ENCODE data around the gene STXBP6. TPM values are rescaled to one million over a fixed set of nuclear protein-coding genes. Genes with fewer than 3 reads are reported as not detected.

Gene STXBP6
- total RNA-seq, 1 donor from 2014 or later, result 17.7 TPM

DNA sequence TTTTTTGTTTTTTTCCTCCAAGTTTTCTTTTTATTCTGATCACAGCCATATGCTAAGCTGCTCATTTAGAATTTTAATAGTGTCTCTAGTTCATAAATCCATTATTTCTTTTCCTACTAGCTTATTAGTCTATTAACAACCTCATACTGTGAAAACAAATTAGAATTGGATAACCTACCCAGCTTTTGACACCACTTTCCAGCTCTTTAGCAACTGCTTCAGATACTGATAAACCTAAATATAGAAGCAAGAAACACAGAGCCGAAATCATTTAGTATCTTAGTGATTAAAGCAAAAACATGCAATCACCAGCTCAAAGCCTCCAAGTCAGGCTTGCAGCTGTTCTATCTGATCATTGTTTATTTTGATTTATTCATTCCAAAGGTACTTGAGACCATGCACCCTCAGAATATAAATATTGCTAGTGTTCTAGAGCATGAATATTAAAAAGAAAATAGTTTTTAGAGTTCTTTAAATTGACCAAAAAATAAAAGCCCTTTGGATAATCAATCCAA, 121.5 kb downstream of the STXBP6 start:
- Histone ChIP-seq H3K4me3 (ENCODE audit: low read length in 3 of 3) (no peak overlapping the region), H3K27ac (ENCODE audit: low read depth, low read length) (no peak overlapping the region), H3K9ac (ENCODE audit: low read depth in 1 of 3, low read length in 3 of 3) (no peak overlapping the region), H3K9me3 (ENCODE audit: control insufficient read depth in 3 of 3, low read length in 3 of 3) (no peaks in the 10 kb centered on the region), H3K4me1 (ENCODE audit: control insufficient read depth in 3 of 3, insufficient read depth in 3 of 3, low read length in 3 of 3) (no peaks in the 10 kb centered on the region), H3K36me3 (ENCODE audit: control insufficient read depth in 3 of 3, insufficient read depth in 3 of 3, low read length in 3 of 3) (no peaks in the 10 kb centered on the region), H3K27me3 (ENCODE audit: control insufficient read depth in 3 of 3, insufficient read depth in 3 of 3, low read length in 3 of 3) (no peaks in the 10 kb centered on the region)

DNA sequence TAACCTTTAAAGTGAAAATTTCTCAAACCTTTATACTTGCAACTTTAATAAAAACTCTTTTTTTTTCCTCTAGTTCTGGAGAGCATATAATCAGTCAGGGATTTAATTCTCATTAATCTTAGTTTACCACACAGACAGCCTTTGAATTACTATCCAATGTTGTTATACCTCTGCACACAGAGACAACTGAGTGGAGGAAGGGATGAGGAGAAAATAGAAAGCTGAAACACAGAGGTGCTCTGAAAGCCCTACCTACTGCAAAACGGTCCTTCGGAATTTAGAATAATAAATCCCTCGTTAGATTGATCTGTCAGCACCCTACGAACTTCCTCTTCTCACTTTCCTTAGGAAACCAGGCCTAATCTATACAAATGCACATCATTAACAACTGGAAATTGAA, 122.1 kb downstream of the STXBP6 start:
- Histone ChIP-seq H3K27me3 (ENCODE audit: control insufficient read depth in 3 of 3, insufficient read depth in 3 of 3, low read length in 3 of 3) (no peaks in the 10 kb centered on the region), H3K4me3 (ENCODE audit: low read length in 3 of 3) (no peak overlapping the region), H3K4me1 (ENCODE audit: control insufficient read depth in 3 of 3, insufficient read depth in 3 of 3, low read length in 3 of 3) (no peaks in the 10 kb centered on the region), H3K9ac (ENCODE audit: low read depth in 1 of 3, low read length in 3 of 3) (no peak overlapping the region), H3K9me3 (ENCODE audit: control insufficient read depth in 3 of 3, low read length in 3 of 3) (no peaks in the 10 kb centered on the region), H3K27ac (ENCODE audit: low read depth, low read length) (no peak overlapping the region), H3K36me3 (ENCODE audit: control insufficient read depth in 3 of 3, insufficient read depth in 3 of 3, low read length in 3 of 3) (no peaks in the 10 kb centered on the region)

DNA sequence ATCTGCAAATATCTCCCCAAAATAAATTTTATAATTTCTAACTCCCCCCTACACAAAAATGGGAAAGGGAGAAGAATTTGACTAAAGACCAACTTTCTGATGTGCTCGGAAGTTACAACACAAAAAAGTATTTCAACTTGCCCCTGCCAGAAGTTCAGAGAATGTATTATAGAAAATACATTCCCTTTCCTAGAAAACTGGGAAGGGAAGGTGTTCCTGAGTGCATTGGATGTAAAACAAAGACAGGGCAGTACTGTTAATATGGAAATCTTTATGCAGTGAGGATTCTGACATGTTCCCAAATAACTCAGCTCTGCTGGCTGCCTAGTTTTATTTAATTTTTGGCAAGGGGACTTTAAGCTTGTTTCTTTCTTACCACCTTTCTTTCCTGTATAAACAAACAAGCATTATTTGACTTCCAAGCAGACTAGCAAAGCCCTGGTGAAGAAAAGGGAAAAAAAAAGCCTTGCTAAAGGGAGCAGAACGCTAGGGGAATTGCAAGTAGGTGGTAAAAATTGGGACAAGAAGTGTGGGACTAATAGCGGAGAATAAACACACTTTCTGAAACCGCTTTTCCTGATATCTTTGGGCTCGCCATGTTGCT, 124.1 kb downstream of the STXBP6 start:
- no peaks in the 10 kb centered on the region for H3K4me1 ChIP-seq (ENCODE audit: control insufficient read depth in 3 of 3, insufficient read depth in 3 of 3, low read length in 3 of 3)
- no peak overlapping the region for H3K27ac ChIP-seq (ENCODE audit: low read depth, low read length)
- H3K4me3 ChIP-seq (ENCODE audit: low read length in 3 of 3), result no peak overlapping the region
- H3K9me3 ChIP-seq (ENCODE audit: control insufficient read depth in 3 of 3, low read length in 3 of 3), result no peaks in the 10 kb centered on the region
- no peaks in the 10 kb centered on the region for H3K36me3 ChIP-seq (ENCODE audit: control insufficient read depth in 3 of 3, insufficient read depth in 3 of 3, low read length in 3 of 3)
- no peaks in the 10 kb centered on the region for H3K27me3 ChIP-seq (ENCODE audit: control insufficient read depth in 3 of 3, insufficient read depth in 3 of 3, low read length in 3 of 3)
- H3K9ac ChIP-seq (ENCODE audit: low read depth in 1 of 3, low read length in 3 of 3), result no peak overlapping the region

DNA sequence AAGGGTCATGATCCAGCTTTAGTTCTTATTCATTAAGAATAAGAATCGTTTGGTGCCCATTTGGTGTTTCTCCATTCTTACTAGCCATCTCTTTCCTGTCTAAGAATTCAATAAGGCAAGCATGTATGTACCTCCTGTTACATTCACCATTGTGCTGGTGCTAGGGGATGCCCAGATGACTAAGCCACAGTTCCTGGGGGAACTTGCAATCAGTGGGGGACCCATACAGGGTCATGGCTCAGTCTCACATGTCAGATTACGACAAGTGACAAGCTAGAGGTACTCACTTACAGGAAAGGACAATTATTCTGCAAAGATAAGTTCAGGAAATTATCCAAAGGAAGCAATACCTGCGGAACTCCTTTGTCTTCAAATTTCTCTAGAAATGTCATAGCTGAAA, 125.4 kb downstream of the STXBP6 start:
- H3K27ac ChIP-seq (ENCODE audit: low read depth, low read length), result no peak overlapping the region
- H3K4me1 ChIP-seq (ENCODE audit: control insufficient read depth in 3 of 3, insufficient read depth in 3 of 3, low read length in 3 of 3), result no peaks in the 10 kb centered on the region

DNA sequence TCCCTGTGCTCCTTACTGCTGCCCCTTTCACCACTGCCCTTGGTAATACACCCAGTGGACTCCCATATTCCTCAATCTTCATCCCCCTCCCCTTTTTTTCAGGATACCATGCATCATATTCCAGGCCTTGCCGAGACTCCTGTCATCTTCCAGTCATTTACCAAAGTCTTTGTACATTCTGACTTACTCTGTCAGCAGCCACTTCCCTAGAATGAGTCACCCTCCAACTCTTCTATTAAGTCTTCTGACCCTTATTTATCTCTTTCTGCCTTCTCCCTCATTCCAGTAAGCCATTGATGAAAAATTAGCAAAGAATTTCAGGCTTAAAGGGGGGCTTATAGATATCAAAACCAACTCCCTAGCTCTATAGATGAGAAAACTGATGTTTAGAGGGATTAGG, 128.0 kb downstream of the STXBP6 start:
- H3K9me3 ChIP-seq (ENCODE audit: control insufficient read depth in 3 of 3, low read length in 3 of 3), result no peaks in the 10 kb centered on the region
- no peaks in the 10 kb centered on the region for H3K4me1 ChIP-seq (ENCODE audit: control insufficient read depth in 3 of 3, insufficient read depth in 3 of 3, low read length in 3 of 3)
- H3K4me3 ChIP-seq (ENCODE audit: low read length in 3 of 3), result no peak overlapping the region
- H3K27me3 ChIP-seq (ENCODE audit: control insufficient read depth in 3 of 3, insufficient read depth in 3 of 3, low read length in 3 of 3), result no peaks in the 10 kb centered on the region
- no peak overlapping the region for H3K27ac ChIP-seq (ENCODE audit: low read depth, low read length)
- no peaks in the 10 kb centered on the region for H3K36me3 ChIP-seq (ENCODE audit: control insufficient read depth in 3 of 3, insufficient read depth in 3 of 3, low read length in 3 of 3)
- H3K9ac ChIP-seq (ENCODE audit: low read depth in 1 of 3, low read length in 3 of 3), result no peak overlapping the region

More for the DNA sequence above, 125.4 kb downstream of the STXBP6 start:
- no peak overlapping the region for H3K4me3 ChIP-seq (ENCODE audit: low read length in 3 of 3)
- no peaks in the 10 kb centered on the region for H3K9me3 ChIP-seq (ENCODE audit: control insufficient read depth in 3 of 3, low read length in 3 of 3)
- H3K9ac ChIP-seq (ENCODE audit: low read depth in 1 of 3, low read length in 3 of 3), result no peak overlapping the region
- H3K27me3 ChIP-seq (ENCODE audit: control insufficient read depth in 3 of 3, insufficient read depth in 3 of 3, low read length in 3 of 3), result no peaks in the 10 kb centered on the region
- no peaks in the 10 kb centered on the region for H3K36me3 ChIP-seq (ENCODE audit: control insufficient read depth in 3 of 3, insufficient read depth in 3 of 3, low read length in 3 of 3)

DNA sequence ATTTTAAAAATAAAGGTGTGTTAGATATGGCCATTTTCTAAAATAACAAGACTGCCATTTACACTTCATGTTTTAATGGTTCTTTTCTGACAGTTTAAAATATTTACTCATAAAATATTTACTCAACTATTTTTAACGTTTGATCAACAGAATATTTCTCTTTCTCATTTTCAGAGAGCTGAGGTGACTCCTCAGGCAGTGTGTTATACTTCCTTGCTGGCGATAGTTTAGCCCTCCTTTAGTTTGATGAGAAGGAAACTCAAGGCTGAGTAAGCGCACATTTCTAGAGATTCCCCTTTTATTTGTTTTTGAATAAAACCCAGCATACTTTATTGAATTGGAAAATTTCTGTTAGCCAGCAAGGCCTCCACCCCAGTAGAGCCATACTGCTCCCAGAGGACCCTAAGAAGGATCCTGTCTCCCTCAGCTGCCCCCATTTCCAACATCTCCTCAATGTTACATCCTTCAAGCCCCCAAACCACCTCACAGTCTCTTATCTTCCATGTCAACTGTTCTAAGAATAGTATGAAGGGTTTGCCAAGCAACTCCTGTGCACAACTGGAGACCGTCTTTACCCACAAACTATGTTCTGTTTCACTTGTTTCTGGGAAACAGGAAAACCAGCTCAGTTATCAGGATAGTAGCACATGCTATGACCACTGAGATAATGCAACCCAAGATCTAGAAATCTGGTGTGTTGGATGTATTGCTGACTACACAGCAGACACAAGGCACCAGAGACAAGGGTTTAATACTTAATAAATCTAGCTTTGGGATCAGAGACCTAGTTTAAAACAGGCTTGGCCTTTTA, 129.5 kb downstream of the STXBP6 start:
- Histone ChIP-seq H3K36me3 (ENCODE audit: control insufficient read depth in 3 of 3, insufficient read depth in 3 of 3, low read length in 3 of 3) (no peaks in the 10 kb centered on the region), H3K9me3 (ENCODE audit: control insufficient read depth in 3 of 3, low read length in 3 of 3) (no peaks in the 10 kb centered on the region), H3K4me1 (ENCODE audit: control insufficient read depth in 3 of 3, insufficient read depth in 3 of 3, low read length in 3 of 3) (no peaks in the 10 kb centered on the region), H3K4me3 (ENCODE audit: low read length in 3 of 3) (no peak overlapping the region), H3K27me3 (ENCODE audit: control insufficient read depth in 3 of 3, insufficient read depth in 3 of 3, low read length in 3 of 3) (no peaks in the 10 kb centered on the region), H3K9ac (ENCODE audit: low read depth in 1 of 3, low read length in 3 of 3) (no peak overlapping the region), H3K27ac (ENCODE audit: low read depth, low read length) (no peak overlapping the region)

DNA sequence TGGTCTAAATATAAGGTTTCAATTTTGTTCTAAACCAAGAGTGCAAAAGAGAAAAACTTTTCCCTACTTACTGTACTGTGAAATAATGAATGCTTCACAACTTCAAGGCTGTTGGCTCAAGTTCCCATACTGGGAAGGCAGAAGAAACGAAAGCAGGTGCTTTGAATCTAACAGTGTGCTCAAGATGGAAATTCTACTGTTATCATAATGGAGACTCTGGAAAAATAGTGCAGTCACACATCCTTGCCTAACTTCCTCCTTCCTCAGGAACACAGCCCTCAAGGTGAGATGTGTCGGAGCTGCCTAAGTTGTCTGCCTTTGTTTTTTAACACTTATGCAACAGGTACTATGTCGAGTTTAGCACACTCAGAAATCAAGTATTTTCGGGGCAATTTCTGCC, 131.1 kb downstream of the STXBP6 start:
- H3K4me3 ChIP-seq (ENCODE audit: low read length in 3 of 3), result no peak overlapping the region
- H3K27me3 ChIP-seq (ENCODE audit: control insufficient read depth in 3 of 3, insufficient read depth in 3 of 3, low read length in 3 of 3), result no peaks in the 10 kb centered on the region
- no peaks in the 10 kb centered on the region for H3K36me3 ChIP-seq (ENCODE audit: control insufficient read depth in 3 of 3, insufficient read depth in 3 of 3, low read length in 3 of 3)
- no peak overlapping the region for H3K9ac ChIP-seq (ENCODE audit: low read depth in 1 of 3, low read length in 3 of 3)
- no peak overlapping the region for H3K27ac ChIP-seq (ENCODE audit: low read depth, low read length)
- H3K9me3 ChIP-seq (ENCODE audit: control insufficient read depth in 3 of 3, low read length in 3 of 3), result no peaks in the 10 kb centered on the region
- H3K4me1 ChIP-seq (ENCODE audit: control insufficient read depth in 3 of 3, insufficient read depth in 3 of 3, low read length in 3 of 3), result no peaks in the 10 kb centered on the region

DNA sequence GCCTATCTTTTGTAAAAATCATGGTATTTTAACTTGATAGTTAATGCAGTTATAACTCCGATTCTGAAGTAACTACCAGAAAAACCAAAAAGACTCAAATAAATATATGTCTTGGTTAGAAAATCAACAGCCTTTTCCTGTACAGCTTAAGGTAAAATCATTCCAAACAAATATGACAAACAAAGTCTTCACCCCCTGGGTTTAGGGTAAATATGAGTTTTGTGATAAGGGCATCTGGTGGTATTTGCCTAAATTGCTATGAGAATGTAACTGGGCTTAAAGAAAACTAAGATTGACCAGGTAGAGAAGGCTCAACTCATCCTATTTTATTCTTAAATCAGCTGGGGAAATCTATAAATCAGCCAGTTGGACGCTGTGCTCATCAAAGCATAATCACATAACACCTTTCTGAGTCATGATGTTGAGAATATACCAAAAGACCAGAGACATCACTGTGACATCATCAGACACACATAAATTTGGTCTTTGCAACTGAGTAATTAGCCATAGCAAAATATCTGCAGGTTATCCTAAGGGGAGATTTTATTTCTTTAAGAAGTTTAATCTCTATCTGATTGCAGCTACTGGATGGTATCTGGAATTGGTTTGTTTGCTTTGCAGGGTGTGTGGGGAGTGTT, 133.9 kb downstream of the STXBP6 start:
- no peaks in the 10 kb centered on the region for H3K36me3 ChIP-seq (ENCODE audit: control insufficient read depth in 3 of 3, insufficient read depth in 3 of 3, low read length in 3 of 3)
- H3K4me3 ChIP-seq (ENCODE audit: low read length in 3 of 3), result no peak overlapping the region
- H3K9me3 ChIP-seq (ENCODE audit: control insufficient read depth in 3 of 3, low read length in 3 of 3), result no peaks in the 10 kb centered on the region
- H3K9ac ChIP-seq (ENCODE audit: low read depth in 1 of 3, low read length in 3 of 3), result no peak overlapping the region
- H3K27ac ChIP-seq (ENCODE audit: low read depth, low read length), result no peak overlapping the region
- H3K27me3 ChIP-seq (ENCODE audit: control insufficient read depth in 3 of 3, insufficient read depth in 3 of 3, low read length in 3 of 3), result no peaks in the 10 kb centered on the region
- H3K4me1 ChIP-seq (ENCODE audit: control insufficient read depth in 3 of 3, insufficient read depth in 3 of 3, low read length in 3 of 3), result peaks cover 0 to 6% (median 0%) of the 10 kb centered on the region in 3 donors

DNA sequence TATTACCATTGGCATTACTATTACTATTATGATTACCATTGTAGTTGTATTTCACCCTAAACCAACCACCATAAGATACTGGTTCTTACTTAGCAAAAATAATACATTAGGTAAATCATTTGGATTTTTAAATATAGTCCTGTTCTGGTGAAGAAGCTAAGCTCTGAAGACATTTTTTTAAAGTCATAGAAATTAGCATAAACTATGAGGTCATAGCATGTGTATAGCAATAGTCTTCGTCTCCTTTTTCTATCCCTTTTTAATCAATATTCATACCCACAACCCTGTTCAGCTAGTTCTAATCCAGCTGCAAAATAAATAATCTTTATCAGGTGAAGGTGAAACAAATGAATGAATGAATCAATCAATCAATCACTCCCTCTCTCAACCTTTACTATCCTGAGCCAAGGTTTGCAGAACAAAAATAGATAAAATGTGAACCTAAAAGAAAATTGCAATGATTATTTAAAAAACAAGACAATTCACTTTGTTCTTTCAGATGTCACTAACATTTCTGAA, 134.5 kb downstream of the STXBP6 start:
- H3K4me1 ChIP-seq (ENCODE audit: control insufficient read depth in 3 of 3, insufficient read depth in 3 of 3, low read length in 3 of 3), result peaks cover 0 to 6% (median 0%) of the 10 kb centered on the region in 3 donors
- H3K27me3 ChIP-seq (ENCODE audit: control insufficient read depth in 3 of 3, insufficient read depth in 3 of 3, low read length in 3 of 3), result no peaks in the 10 kb centered on the region
- H3K27ac ChIP-seq (ENCODE audit: low read depth, low read length), result no peak overlapping the region
- no peaks in the 10 kb centered on the region for H3K36me3 ChIP-seq (ENCODE audit: control insufficient read depth in 3 of 3, insufficient read depth in 3 of 3, low read length in 3 of 3)
- no peak overlapping the region for H3K4me3 ChIP-seq (ENCODE audit: low read length in 3 of 3)
- no peaks in the 10 kb centered on the region for H3K9me3 ChIP-seq (ENCODE audit: control insufficient read depth in 3 of 3, low read length in 3 of 3)
- H3K9ac ChIP-seq (ENCODE audit: low read depth in 1 of 3, low read length in 3 of 3), result no peak overlapping the region

DNA sequence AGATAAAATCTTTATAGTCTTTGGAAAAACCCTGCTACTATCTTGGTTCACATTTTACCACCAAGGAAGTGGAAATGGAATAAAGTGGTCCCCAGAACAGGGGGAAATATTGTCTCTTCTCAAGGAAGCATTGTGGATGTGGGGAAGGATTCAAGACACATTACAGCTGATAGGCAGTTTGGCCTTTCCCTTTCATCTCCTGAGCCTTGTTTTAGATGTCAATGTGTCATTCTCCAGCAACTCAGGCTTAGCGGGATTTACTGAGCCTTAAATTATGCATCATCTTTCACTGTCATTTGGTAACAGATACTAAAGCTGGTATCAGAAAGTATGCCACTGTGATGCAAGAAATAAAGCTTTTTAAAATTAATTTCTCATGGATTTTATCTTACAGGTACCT, 136.2 kb downstream of the STXBP6 start:
- no peaks in the 10 kb centered on the region for H3K27me3 ChIP-seq (ENCODE audit: control insufficient read depth in 3 of 3, insufficient read depth in 3 of 3, low read length in 3 of 3)
- no peak overlapping the region for H3K4me3 ChIP-seq (ENCODE audit: low read length in 3 of 3)
- H3K4me1 ChIP-seq (ENCODE audit: control insufficient read depth in 3 of 3, insufficient read depth in 3 of 3, low read length in 3 of 3), result peaks cover 0 to 6% (median 0%) of the 10 kb centered on the region in 3 donors
- no peak overlapping the region for H3K27ac ChIP-seq (ENCODE audit: low read depth, low read length)
- H3K9me3 ChIP-seq (ENCODE audit: control insufficient read depth in 3 of 3, low read length in 3 of 3), result no peaks in the 10 kb centered on the region
- no peak overlapping the region for H3K9ac ChIP-seq (ENCODE audit: low read depth in 1 of 3, low read length in 3 of 3)
- H3K36me3 ChIP-seq (ENCODE audit: control insufficient read depth in 3 of 3, insufficient read depth in 3 of 3, low read length in 3 of 3), result no peaks in the 10 kb centered on the region

Data from skeletal muscle tissue (tissue), 4 donors.